Measurements from ENCODE around the gene ANXA5. TPM values are rescaled to one million over a fixed set of nuclear protein-coding genes. Genes with fewer than 3 reads are reported as not detected.

The ANXA5 gene
- total RNA-seq, 1 donor from 2014 or later: 216 TPM

DNA sequence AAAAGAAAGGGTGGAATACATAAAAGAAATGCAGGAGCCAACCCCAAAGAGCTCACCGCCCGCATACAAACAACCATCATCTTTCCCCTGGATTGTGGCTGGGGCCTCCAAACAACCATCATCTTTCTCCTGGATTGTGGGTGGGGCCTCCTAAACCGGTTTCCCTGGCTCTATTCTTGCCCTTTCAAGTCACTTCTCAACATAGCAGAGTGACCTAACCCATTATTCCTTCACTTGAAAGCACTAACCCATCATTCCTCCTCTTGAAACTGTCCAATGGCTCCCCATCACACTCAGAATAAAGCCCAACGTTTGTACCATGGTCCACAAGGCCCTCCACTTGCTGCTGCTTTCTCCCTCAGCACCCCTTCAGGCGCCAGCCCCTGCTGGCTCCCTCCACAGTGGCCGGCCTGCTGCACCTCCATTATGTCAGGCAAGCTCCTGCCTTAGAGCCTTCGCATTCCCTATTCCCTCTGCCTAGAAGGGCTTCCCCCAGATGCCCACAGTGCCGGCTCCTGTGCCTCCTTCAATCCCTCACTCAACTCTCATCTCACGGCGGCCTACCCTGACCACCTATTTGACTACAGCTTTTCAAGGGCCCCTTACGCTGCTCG is 44.1 kb upstream of the ANXA5 start:
- H3K27me3 Mint-ChIP-seq (ENCODE audit: insufficient read depth, low read depth): peaks cover 2% of the 10 kb centered on the region
- TF ChIP-seq EZH2phosphoT487 (IDR thresholded peaks at IDR 0.05) (no peak), EZH2 (IDR thresholded peaks at IDR 0.05) (no peak)
- TF ChIP-seq, protein P1, sequence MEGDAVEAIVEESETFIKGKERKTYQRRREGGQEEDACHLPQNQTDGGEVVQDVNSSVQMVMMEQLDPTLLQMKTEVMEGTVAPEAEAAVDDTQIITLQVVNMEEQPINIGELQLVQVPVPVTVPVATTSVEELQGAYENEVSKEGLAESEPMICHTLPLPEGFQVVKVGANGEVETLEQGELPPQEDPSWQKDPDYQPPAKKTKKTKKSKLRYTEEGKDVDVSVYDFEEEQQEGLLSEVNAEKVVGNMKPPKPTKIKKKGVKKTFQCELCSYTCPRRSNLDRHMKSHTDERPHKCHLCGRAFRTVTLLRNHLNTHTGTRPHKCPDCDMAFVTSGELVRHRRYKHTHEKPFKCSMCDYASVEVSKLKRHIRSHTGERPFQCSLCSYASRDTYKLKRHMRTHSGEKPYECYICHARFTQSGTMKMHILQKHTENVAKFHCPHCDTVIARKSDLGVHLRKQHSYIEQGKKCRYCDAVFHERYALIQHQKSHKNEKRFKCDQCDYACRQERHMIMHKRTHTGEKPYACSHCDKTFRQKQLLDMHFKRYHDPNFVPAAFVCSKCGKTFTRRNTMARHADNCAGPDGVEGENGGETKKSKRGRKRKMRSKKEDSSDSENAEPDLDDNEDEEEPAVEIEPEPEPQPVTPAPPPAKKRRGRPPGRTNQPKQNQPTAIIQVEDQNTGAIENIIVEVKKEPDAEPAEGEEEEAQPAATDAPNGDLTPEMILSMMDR (IDR thresholded peaks at IDR 0.05): no peak
- Histone ChIP-seq H3K9me3 (ENCODE audit: low read depth) (no peaks in the 10 kb centered on the region), H3K79me2 (ENCODE audit: low read depth) (no peaks in the 10 kb centered on the region), H3F3A (ENCODE audit: low read depth) (no peaks in the 10 kb centered on the region), H3K27me3 (no peaks in the 10 kb centered on the region), H4K20me1 (ENCODE audit: low read depth) (no peaks in the 10 kb centered on the region), H2AFZ (replicated peaks) (peak overlapping the region; percentile 32), H3K4me3 (no peak overlapping the region), H3K36me3 (no peaks in the 10 kb centered on the region), H3K9ac (no peak overlapping the region), H3K27ac (no peak overlapping the region), H3K4me2 (no peak overlapping the region), H3K4me1 (no peaks in the 10 kb centered on the region)
- DNase-seq (ENCODE audit: low spot score): no peak
- H3K4me1 Mint-ChIP-seq: no peaks in the 10 kb centered on the region
- no peaks in the 10 kb centered on the region for H3K36me3 Mint-ChIP-seq
- no peak overlapping the region for H3K4me3 Mint-ChIP-seq
- peaks cover 3% of the 10 kb centered on the region for H3K9me3 Mint-ChIP-seq
- H3K27ac Mint-ChIP-seq: no peak overlapping the region

DNA sequence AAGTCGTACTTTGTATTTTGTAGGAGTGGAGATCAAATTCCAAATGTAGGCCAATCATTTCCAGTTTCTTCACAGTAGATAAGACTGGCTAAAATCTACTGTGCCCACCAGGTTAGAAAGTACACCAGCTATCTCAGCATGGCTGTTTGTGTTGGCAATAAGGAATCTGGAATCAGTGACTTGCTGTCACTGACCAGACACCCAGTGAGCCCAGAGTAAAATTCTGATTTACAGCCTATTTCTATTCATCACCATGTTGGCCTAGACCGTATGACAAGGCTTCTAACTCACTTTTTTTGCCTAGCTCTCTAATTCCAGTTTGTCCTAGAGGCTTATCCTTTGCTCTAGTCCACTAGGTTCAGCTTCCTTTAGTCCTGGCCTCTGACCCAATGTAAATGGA is 42.8 kb upstream of the ANXA5 start:
- H4K20me1 ChIP-seq (ENCODE audit: low read depth): no peaks in the 10 kb centered on the region
- no peaks in the 10 kb centered on the region for H3K27me3 ChIP-seq
- H3K4me3 ChIP-seq: no peak overlapping the region
- Mint-ChIP-seq H3K9me3 (no peaks in the 10 kb centered on the region), H3K27ac (no peak overlapping the region), H3K27me3 (ENCODE audit: insufficient read depth, low read depth) (peaks cover 4% of the 10 kb centered on the region), H3K4me1 (no peaks in the 10 kb centered on the region), H3K36me3 (no peaks in the 10 kb centered on the region), H3K4me3 (no peak overlapping the region)
- H3K79me2 ChIP-seq (ENCODE audit: low read depth): no peaks in the 10 kb centered on the region
- no peak overlapping the region for H3K4me2 ChIP-seq
- H2AFZ ChIP-seq (replicated peaks): no peak overlapping the region
- no peaks in the 10 kb centered on the region for H3K4me1 ChIP-seq
- H3K9me3 ChIP-seq (ENCODE audit: low read depth): no peaks in the 10 kb centered on the region
- no peak for DNase-seq (ENCODE audit: low spot score)
- no peak overlapping the region for H3K9ac ChIP-seq
- no peaks in the 10 kb centered on the region for H3F3A ChIP-seq (ENCODE audit: low read depth)
- H3K36me3 ChIP-seq: no peaks in the 10 kb centered on the region
- TF ChIP-seq, protein P1 (IDR thresholded peaks at IDR 0.05): no peak
- TF ChIP-seq EZH2 (IDR thresholded peaks at IDR 0.05) (no peak), EZH2phosphoT487 (IDR thresholded peaks at IDR 0.05) (no peak)
- no peak overlapping the region for H3K27ac ChIP-seq

- no peaks in the 10 kb centered on the region for H3K36me3 Mint-ChIP-seq
- no peak overlapping the region for H3K4me3 ChIP-seq
- H3K27me3 ChIP-seq: no peaks in the 10 kb centered on the region
- no peak overlapping the region for H3K4me2 ChIP-seq
- H3K9me3 Mint-ChIP-seq: no peaks in the 10 kb centered on the region
- no peaks in the 10 kb centered on the region for H3K4me1 ChIP-seq
- no peak for DNase-seq (ENCODE audit: low spot score)
- H3K27ac ChIP-seq: no peak overlapping the region
- peaks cover 4% of the 10 kb centered on the region for H3K27me3 Mint-ChIP-seq (ENCODE audit: insufficient read depth, low read depth)
- H3K9me3 ChIP-seq (ENCODE audit: low read depth): no peaks in the 10 kb centered on the region
- H3K4me3 Mint-ChIP-seq: no peak overlapping the region
- no peaks in the 10 kb centered on the region for H4K20me1 ChIP-seq (ENCODE audit: low read depth)
- H3F3A ChIP-seq (ENCODE audit: low read depth): no peaks in the 10 kb centered on the region
- no peaks in the 10 kb centered on the region for H3K4me1 Mint-ChIP-seq
- H3K27ac Mint-ChIP-seq: no peak overlapping the region
- no peaks in the 10 kb centered on the region for H3K36me3 ChIP-seq
- no peak overlapping the region for H3K9ac ChIP-seq
- no peak overlapping the region for H2AFZ ChIP-seq (replicated peaks)
- H3K79me2 ChIP-seq (ENCODE audit: low read depth): no peaks in the 10 kb centered on the region
- TF ChIP-seq, protein P1 (IDR thresholded peaks at IDR 0.05): no peak
- TF ChIP-seq EZH2phosphoT487 (IDR thresholded peaks at IDR 0.05) (no peak), EZH2 (IDR thresholded peaks at IDR 0.05) (no peak)
These were observed 42.2 kb upstream of the ANXA5 start for GRCh38 chr4:121738780-121739535.

All from neural progenitor cell (in vitro differentiated cells).